ENCODE measurements around the gene POLR2I. TPM values are rescaled to one million over a fixed set of nuclear protein-coding genes. Genes with fewer than 3 reads are reported as not detected.

The POLR2I gene
- polyA plus RNA-seq, 1 donor (not counting 4 experiments of a cell fraction or from before 2014, with no cell fraction given) = 34.3 TPM

DNA sequence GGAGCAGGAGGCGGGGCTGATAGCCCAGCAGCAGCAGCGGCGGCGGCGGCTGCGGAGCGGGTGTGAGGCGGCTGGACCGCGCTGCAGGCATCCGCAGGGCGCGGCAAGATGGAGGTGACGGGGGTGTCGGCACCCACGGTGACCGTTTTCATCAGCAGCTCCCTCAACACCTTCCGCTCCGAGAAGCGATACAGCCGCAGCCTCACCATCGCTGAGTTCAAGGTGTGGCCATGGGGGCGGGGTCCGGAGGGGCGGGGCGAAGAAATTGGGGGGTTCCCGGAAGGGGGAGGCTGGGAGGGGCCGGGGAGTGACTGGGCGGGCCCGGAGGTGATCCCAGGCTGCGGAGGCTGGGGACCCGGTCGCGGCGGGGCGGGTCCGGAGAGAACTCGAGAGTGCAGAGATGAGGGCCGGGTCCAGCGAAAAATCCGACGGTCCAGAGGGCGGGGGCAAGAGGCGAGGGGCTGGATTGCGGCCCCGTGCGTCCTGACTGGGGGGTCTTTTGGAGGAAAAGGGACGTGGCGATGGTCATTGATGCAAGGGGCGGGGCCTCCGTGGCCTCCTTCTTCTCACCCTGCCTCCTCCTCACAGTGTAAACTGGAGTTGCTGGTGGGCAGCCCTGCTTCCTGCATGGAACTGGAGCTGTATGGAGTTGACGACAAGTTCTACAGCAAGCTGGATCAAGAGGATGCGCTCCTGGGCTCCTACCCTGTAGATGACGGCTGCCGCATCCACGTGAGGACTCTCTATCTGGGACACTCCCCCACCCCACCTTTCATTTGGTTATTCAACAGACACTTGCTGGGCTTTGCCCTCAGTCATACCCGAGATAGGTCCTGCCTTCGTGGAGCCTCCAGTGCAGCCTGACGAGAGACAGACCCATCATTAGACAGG is 1.0 kb upstream of the POLR2I start, which contains the start of gene TBCB:
Gene TBCB, plus strand, starts transcription at position 16 of the 891 bp plus-strand sequence. Its CDS starts 93 bp downstream, at position 109.
- Histone ChIP-seq H3K4me1 (ENCODE audit: control insufficient read depth, extremely low read depth, insufficient read depth, low read length) (peaks cover 10% of the 10 kb centered on the region), H3K36me3 (ENCODE audit: control insufficient read depth in 2 of 2, extremely low read depth in 1 of 2, insufficient read depth in 2 of 2, low read length in 2 of 2) (peaks cover 21 to 22% of the 10 kb centered on the region in 2 experiments), H3K4me3 (ENCODE audit: control insufficient read depth in 2 of 3, extremely low read depth in 1 of 3, insufficient read depth in 2 of 3, low read depth in 1 of 3, low read length in 3 of 3) (peak within 1 kb of the TSS; percentile 83 to 97 (median 94)), H3K4me2 (ENCODE audit: control insufficient read depth, extremely low read depth, insufficient read depth, low read depth, low read length) (peak within 1 kb of the TSS; percentile 97), H3K9me3 (ENCODE audit: control insufficient read depth, low read depth, low read length) (no peaks in the 10 kb centered on the region), H3K27me3 (ENCODE audit: control insufficient read depth, extremely low read depth, insufficient read depth, low read length) (no peaks in the 10 kb centered on the region), H3K79me2 (ENCODE audit: control insufficient read depth, insufficient read depth, low read length) (peaks cover 19% of the 10 kb centered on the region), H3K9me1 (ENCODE audit: control insufficient read depth, extremely low read depth, insufficient read depth, low read length) (no peaks in the 10 kb centered on the region), H4K20me1 (ENCODE audit: control insufficient read depth, extremely low read depth, insufficient read depth, low read length) (peaks cover 3% of the 10 kb centered on the region), H2AFZ (ENCODE audit: control insufficient read depth, low read length) (peak within 1 kb of the TSS; percentile 91), H3K27ac (ENCODE audit: control insufficient read depth, insufficient read depth, low read length) (peak within 1 kb of the TSS; percentile 90), H3K9ac (ENCODE audit: control insufficient read depth, extremely low read depth, insufficient read depth, low read length) (peak within 1 kb of the TSS; percentile 93)
- FAIRE-seq = no peak
- dilution Hi-C loops (cut with MboI; ENCODE audit: extremely low pct_ligation_motif_present, low sequenced_read_pairs) = no loop called here
- no peak for DNase-seq (ENCODE audit: low read depth, low spot score)
- TF ChIP-seq EZH2 (IDR thresholded peaks at IDR 0.05; ENCODE audit: low read length) = no peak

DNA sequence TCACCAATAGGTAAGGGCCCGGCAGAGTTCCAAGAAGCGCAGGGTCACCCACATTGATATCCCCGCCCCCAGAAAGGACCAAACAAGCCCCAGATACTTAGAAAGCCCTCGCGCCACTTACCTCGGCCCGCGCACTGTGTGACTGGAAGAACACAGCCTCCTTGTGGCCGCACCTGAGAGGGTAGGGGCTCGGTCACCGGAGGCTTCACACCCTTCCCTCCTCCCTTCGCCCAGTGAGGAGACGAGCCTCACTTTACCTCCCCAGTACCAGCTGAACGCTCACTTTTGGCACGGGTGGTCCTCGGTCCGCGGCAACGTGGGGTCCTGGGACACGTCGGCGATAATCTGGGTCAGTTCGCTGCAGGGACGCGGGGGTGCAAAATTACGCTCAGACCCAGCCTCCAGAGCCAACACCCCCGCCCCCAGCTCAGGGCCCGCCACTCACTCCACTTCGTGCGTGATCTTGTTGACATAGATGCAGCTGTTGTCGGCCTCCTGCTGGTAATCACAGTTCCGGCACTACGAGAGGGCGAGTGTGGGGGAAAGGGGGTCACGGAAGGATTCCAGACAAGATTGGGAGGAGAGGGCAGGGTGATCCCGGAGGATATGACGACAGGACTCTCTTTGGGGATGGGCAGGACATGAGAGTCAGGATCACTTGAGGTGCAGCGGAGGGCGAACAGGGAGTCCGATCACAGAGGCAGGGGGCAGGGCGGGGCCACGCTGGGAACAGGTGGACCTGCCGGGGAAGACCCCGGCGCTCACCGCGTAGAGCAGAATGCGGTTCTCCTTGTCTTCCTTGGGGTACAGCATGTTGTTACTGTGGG is 568 bp downstream of the POLR2I start:
- no peaks in the 10 kb centered on the region for H3K9me1 ChIP-seq (ENCODE audit: control insufficient read depth, extremely low read depth, insufficient read depth, low read length)
- no peaks in the 10 kb centered on the region for H3K9me3 ChIP-seq (ENCODE audit: control insufficient read depth, low read depth, low read length)
- H3K4me3 ChIP-seq (ENCODE audit: control insufficient read depth in 2 of 3, extremely low read depth in 1 of 3, insufficient read depth in 2 of 3, low read depth in 1 of 3, low read length in 3 of 3) = peak overlapping the region; percentile 83 to 97 (median 94)
- DNase-seq (ENCODE audit: low read depth, low spot score) = no peak
- no peak for FAIRE-seq
- peak overlapping the region; percentile 91 for H2AFZ ChIP-seq (ENCODE audit: control insufficient read depth, low read length)
- H3K79me2 ChIP-seq (ENCODE audit: control insufficient read depth, insufficient read depth, low read length) = peaks cover 19% of the 10 kb centered on the region
- peaks cover 10% of the 10 kb centered on the region for H3K4me1 ChIP-seq (ENCODE audit: control insufficient read depth, extremely low read depth, insufficient read depth, low read length)
- H3K27ac ChIP-seq (ENCODE audit: control insufficient read depth, insufficient read depth, low read length) = peak overlapping the region; percentile 90
- no peaks in the 10 kb centered on the region for H3K27me3 ChIP-seq (ENCODE audit: control insufficient read depth, extremely low read depth, insufficient read depth, low read length)
- peak overlapping the region; percentile 97 for H3K4me2 ChIP-seq (ENCODE audit: control insufficient read depth, extremely low read depth, insufficient read depth, low read depth, low read length)
- peaks cover 3% of the 10 kb centered on the region for H4K20me1 ChIP-seq (ENCODE audit: control insufficient read depth, extremely low read depth, insufficient read depth, low read length)
- no peak for TF ChIP-seq EZH2 (IDR thresholded peaks at IDR 0.05; ENCODE audit: low read length)
- TF ChIP-seq, protein P1, sequence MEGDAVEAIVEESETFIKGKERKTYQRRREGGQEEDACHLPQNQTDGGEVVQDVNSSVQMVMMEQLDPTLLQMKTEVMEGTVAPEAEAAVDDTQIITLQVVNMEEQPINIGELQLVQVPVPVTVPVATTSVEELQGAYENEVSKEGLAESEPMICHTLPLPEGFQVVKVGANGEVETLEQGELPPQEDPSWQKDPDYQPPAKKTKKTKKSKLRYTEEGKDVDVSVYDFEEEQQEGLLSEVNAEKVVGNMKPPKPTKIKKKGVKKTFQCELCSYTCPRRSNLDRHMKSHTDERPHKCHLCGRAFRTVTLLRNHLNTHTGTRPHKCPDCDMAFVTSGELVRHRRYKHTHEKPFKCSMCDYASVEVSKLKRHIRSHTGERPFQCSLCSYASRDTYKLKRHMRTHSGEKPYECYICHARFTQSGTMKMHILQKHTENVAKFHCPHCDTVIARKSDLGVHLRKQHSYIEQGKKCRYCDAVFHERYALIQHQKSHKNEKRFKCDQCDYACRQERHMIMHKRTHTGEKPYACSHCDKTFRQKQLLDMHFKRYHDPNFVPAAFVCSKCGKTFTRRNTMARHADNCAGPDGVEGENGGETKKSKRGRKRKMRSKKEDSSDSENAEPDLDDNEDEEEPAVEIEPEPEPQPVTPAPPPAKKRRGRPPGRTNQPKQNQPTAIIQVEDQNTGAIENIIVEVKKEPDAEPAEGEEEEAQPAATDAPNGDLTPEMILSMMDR (optimal IDR thresholded peaks at IDR 0.05 in 1 of 3, IDR thresholded peaks at IDR 0.05 in 1 of 3, conservative IDR thresholded peaks at IDR 0.05 in 1 of 3; ENCODE audit: extremely low read depth in 1 of 3, insufficient read depth in 2 of 3, low read length in 3 of 3) = peak; percentile 28 to 50 (median 42)
- H3K9ac ChIP-seq (ENCODE audit: control insufficient read depth, extremely low read depth, insufficient read depth, low read length) = peak overlapping the region; percentile 93
- H3K36me3 ChIP-seq (ENCODE audit: control insufficient read depth in 2 of 2, extremely low read depth in 1 of 2, insufficient read depth in 2 of 2, low read length in 2 of 2) = peaks cover 13 to 18% of the 10 kb centered on the region in 2 experiments
- dilution Hi-C loops (cut with MboI; ENCODE audit: extremely low pct_ligation_motif_present, low sequenced_read_pairs) = no loop called here
